Choroid plexus epithelial cell (primary cell): ENCODE measurements around the gene THSD1.

Source experiments
- DNase-seq: peaks from one replicate; pipeline ENCODE4 v3.0.0-alpha.2; 2010; ENCODE audit warnings: low read depth
- H3K4me3 ChIP-seq: 2 replicates; pipeline ENCODE4 v1.5.1; 2011; ENCODE audit warnings: low read depth, mild to moderate bottlenecking, control low read depth, low read length, moderate library complexity
- CTCF ChIP-seq: conservative IDR thresholded peaks from 2 replicates; pipeline ENCODE4 v1.5.1; 2011; ENCODE audit warnings: low read depth, mild to moderate bottlenecking, control low read depth, inconsistent platforms, low read length, moderate library complexity

THSD1 gene

GRCh38 chr13:52394586-52394985, 11.4 kb downstream of the THSD1 start:
- TF ChIP-seq CTCF: no peak
- DNase-seq: no peak
- H3K4me3 ChIP-seq: no peak overlapping the region

- H3K4me3 ChIP-seq: no peak overlapping the region
- no peak for DNase-seq
- TF ChIP-seq CTCF: no peak
These were observed 12.2 kb downstream of the THSD1 start for GRCh38 chr13:52393572-52394357.

GRCh38 chr13:52387721-52388120, 18.3 kb downstream of the THSD1 start:
- H3K4me3 ChIP-seq: no peak overlapping the region
- TF ChIP-seq CTCF: no peak
- DNase-seq: no peak

GRCh38 chr13:52385870-52386269, 20.1 kb downstream of the THSD1 start:
- TF ChIP-seq CTCF: no peak
- DNase-seq: no peak
- no peak overlapping the region for H3K4me3 ChIP-seq

- peak; percentile 13 for DNase-seq
- H3K4me3 ChIP-seq: no peak overlapping the region
- TF ChIP-seq CTCF: no peak
These were observed 22.6 kb downstream of the THSD1 start for GRCh38 chr13:52383366-52383765.

- H3K4me3 ChIP-seq: no peak overlapping the region
- no peak for TF ChIP-seq CTCF
- DNase-seq: no peak
These were observed 27.7 kb downstream of the THSD1 start for GRCh38 chr13:52378312-52378711.

- TF ChIP-seq CTCF: no peak
- H3K4me3 ChIP-seq: no peak overlapping the region
- no peak for DNase-seq
These were observed 28.1 kb downstream of the THSD1 start for GRCh38 chr13:52377898-52378297.
